Vagina (tissue), 2 donors: Measurements from ENCODE around the gene PRG2. TPM values are rescaled to one million over a fixed set of nuclear protein-coding genes. Genes with fewer than 3 reads are reported as not detected.
"Not testable (repeated sequence)": the region's sequence is repeated elsewhere in the genome, so short reads cannot be mapped to it uniquely, and the experiment has no call there.

ENCODE experiments used
- DNase-seq, 2 donors: peaks; one replicate each; pipeline ENCODE4 v3.0.0-alpha.2; 2017; ENCODE audit errors: extremely low spot score in 2 of 2
- H3K27ac ChIP-seq: fragments of 200-600 bp; sonication (generic); one replicate; pipeline ENCODE4 v1.5.1; 2019
- H3K27me3 ChIP-seq: fragments of 200-600 bp; sonication (generic); one replicate; pipeline ENCODE4 v1.5.1; 2019
- H3K36me3 ChIP-seq, 2 donors: fragments of 200-600 bp; sonication (generic); one replicate each; pipeline ENCODE4 v1.5.1; 2017 to 2019
- H3K4me1 ChIP-seq: fragments of 200-600 bp; sonication (generic); one replicate; pipeline ENCODE4 v1.5.1; 2019
- H3K4me3 ChIP-seq, 2 donors: fragments of 200-600 bp; sonication (generic); 1 replicate in 1 of 2; 2 replicates in 1 of 2; pipeline ENCODE4 v1.5.1; 2016 to 2019
- H3K9me3 ChIP-seq: fragments of 200-600 bp; sonication (generic); one replicate; pipeline ENCODE4 v1.5.1; 2019
- POLR2A ChIP-seq, 2 donors: fragments of 450-650 bp; IDR thresholded peaks; one replicate each; pipeline ENCODE4 v1.6.1; 2017; ENCODE audit warnings: antibody characterized with exemption in 2 of 2, mild to moderate bottlenecking in 2 of 2, moderate library complexity in 2 of 2
- POLR2AphosphoS5 ChIP-seq, 2 donors: sonication (generic); formaldehyde crosslinking; IDR thresholded peaks; one replicate each; pipeline ENCODE4 v1.9.0; 2017; ENCODE audit warnings: antibody characterized with exemption in 2 of 2, mild to moderate bottlenecking in 2 of 2, low read depth in 1 of 2; ENCODE audit not compliant: insufficient read depth in 1 of 2
- intact Hi-C: fragments of 100-400 bp; cut with DNase I; formaldehyde crosslinking; loops from one replicate; pipeline ENCODE4 v1.15.1; 2023
- total RNA-seq: library from RNA; depleted of rRNA; stranded (reverse); fragments of >200 nt; gene quantifications from one replicate; pipeline ENCODE4 v1.2.3, GENCODE V29; 2016
- TF ChIP-seq, protein P1 (sequence below), 3 experiments: fragments of 450-650 bp in 2 of 3; fragments of 200-600 bp in 1 of 3; sonication (generic) in 1 of 3; IDR thresholded peaks; one replicate each; pipeline ENCODE4 v1.5.1; 2017 to 2019; ENCODE audit warnings: antibody characterized with exemption in 3 of 3, mild to moderate bottlenecking in 2 of 3, moderate library complexity in 2 of 3

Gene PRG2
- total RNA-seq, 1 donor from 2014 or later, result not detected

DNA sequence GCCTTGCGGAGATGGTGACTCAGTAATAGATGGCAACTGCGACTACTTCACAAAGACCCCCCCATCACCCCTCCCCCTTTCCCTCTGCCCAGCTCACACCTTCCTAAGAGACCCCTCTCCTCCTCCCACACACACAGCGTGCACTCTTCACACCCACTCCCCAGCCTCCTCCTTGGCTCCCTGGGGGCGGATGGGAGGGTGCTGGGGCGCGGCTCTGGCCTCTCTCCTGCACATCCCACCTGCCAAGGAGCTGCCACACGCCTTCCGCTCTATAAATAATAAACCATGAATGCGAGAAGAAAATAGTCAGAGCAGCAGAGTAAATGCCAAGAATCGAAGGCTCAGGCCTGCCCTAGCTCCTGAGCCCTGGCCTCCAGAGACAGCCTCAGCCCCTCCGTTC is 47.7 kb downstream of the PRG2 start:
- TF ChIP-seq POLR2AphosphoS5 (IDR thresholded peaks at IDR 0.05; ENCODE audit: insufficient read depth in 1 of 2, low read depth in 1 of 2), result no peak
- TF ChIP-seq, protein P1, sequence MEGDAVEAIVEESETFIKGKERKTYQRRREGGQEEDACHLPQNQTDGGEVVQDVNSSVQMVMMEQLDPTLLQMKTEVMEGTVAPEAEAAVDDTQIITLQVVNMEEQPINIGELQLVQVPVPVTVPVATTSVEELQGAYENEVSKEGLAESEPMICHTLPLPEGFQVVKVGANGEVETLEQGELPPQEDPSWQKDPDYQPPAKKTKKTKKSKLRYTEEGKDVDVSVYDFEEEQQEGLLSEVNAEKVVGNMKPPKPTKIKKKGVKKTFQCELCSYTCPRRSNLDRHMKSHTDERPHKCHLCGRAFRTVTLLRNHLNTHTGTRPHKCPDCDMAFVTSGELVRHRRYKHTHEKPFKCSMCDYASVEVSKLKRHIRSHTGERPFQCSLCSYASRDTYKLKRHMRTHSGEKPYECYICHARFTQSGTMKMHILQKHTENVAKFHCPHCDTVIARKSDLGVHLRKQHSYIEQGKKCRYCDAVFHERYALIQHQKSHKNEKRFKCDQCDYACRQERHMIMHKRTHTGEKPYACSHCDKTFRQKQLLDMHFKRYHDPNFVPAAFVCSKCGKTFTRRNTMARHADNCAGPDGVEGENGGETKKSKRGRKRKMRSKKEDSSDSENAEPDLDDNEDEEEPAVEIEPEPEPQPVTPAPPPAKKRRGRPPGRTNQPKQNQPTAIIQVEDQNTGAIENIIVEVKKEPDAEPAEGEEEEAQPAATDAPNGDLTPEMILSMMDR (IDR thresholded peaks at IDR 0.05), result no peak
- no peak for TF ChIP-seq POLR2A (IDR thresholded peaks at IDR 0.05)
- intact Hi-C loops, result loop anchor here (10.0 kb wide), 2 partner anchors 152 to 182 kb away; no protein-coding TSS in a partner anchor
- no peak for DNase-seq
- no peaks in the 10 kb centered on the region for H3K36me3 ChIP-seq
- no peak overlapping the region for H3K4me3 ChIP-seq
- H3K4me1 ChIP-seq, result no peaks in the 10 kb centered on the region
- H3K27ac ChIP-seq, result no peak overlapping the region
- no peaks in the 10 kb centered on the region for H3K27me3 ChIP-seq
- H3K9me3 ChIP-seq, result no peaks in the 10 kb centered on the region

DNA sequence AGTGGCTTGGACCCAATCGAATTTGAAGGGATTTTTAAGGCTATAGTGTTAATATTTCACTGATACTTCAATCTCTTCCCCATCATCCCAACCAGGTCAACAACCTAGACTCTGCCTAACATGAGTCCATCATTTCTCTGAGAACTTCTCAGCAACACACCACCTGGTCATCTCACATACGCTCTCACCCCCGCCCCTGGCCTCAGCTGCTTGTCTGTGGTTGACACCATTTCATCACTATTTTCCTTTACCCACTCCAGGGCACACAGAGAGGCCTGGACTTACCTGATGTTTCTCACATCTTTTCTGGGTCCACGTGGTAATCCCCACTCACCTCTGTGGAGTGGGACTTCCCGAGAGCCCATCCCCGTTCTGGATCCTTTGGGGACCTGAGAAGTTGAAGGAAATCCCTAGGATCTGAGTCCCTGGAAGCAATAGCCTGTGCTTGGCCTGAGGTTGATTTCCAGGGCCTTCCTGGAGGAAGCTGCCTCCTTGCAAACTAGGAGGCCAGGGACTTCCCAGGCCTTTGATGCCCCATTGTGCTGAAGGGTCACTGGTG is 49.1 kb downstream of the PRG2 start:
- Histone ChIP-seq H3K4me1 (peaks cover 4% of the 10 kb centered on the region), H3K27ac (no peak overlapping the region), H3K27me3 (no peaks in the 10 kb centered on the region), H3K36me3 (no peaks in the 10 kb centered on the region), H3K9me3 (no peaks in the 10 kb centered on the region), H3K4me3 (no peak overlapping the region)
- TF ChIP-seq, protein P1 (IDR thresholded peaks at IDR 0.05), result no peak
- TF ChIP-seq POLR2AphosphoS5 (IDR thresholded peaks at IDR 0.05; ENCODE audit: insufficient read depth in 1 of 2, low read depth in 1 of 2), result no peak
- no peak for TF ChIP-seq POLR2A (IDR thresholded peaks at IDR 0.05)
- intact Hi-C loops, result loop anchor here (10.0 kb wide), 2 partner anchors 153 to 183 kb away; no protein-coding TSS in a partner anchor
- DNase-seq, result no peak

DNA sequence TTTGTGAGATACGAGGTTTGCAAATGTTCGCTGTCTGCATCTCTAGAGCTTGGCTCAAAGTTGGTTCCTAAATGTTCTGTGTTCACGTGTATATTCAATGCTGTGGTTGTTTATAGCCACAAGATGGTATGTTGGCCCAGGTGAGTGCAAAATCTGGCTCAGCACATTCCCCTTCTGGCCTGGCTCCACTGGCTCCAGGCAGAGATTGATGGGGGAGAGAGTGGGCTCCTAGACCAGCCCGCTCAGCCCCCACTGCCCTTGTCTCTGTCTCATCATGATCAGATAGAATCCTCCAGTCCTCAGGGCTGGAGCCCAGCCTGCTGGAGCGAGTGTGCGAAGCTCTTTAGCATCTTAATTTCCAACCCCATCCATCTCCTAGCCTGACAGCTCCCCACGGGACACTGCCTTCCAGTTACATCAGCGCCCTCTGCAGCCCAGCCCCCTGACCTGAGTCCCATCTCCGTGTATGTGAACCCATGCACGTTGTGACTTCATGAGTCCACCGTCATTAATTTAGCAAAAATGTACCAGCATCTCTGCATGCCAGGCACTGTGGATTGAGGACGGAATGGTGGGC is 50.3 kb downstream of the PRG2 start:
- no peak for DNase-seq
- TF ChIP-seq POLR2A (IDR thresholded peaks at IDR 0.05) (no peak), POLR2AphosphoS5 (IDR thresholded peaks at IDR 0.05; ENCODE audit: insufficient read depth in 1 of 2, low read depth in 1 of 2) (no peak)
- TF ChIP-seq, protein P1 (IDR thresholded peaks at IDR 0.05), result no peak
- intact Hi-C loops, result loop anchor here (10.0 kb wide), 2 partner anchors 155 to 185 kb away; no protein-coding TSS in a partner anchor
- Histone ChIP-seq H3K27me3 (no peaks in the 10 kb centered on the region), H3K36me3 (no peaks in the 10 kb centered on the region), H3K4me3 (no peak overlapping the region), H3K4me1 (peaks cover 9% of the 10 kb centered on the region), H3K27ac (no peak overlapping the region), H3K9me3 (no peaks in the 10 kb centered on the region)

DNA sequence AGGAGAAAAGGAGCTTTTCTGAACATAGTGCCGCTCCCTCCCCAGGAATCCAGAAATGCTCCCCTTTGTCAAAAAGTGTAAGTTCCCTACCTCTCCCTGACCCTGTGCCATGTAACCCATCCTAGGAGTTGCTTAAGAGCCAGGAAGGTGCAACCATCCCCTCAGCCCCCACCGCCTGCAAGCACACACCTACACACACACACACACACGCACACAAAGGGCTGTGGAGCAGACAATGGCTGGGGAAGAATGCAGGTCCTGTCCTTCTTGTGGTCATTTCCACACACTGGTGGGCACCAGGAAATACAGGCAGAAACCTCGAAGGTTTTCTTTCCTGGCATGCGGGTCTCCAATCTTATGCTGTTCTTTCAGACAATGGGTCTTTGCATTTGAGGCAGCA is 51.1 kb downstream of the PRG2 start:
- Histone ChIP-seq H3K4me3 (no peak overlapping the region), H3K36me3 (no peaks in the 10 kb centered on the region), H3K27ac (no peak overlapping the region), H3K9me3 (no peaks in the 10 kb centered on the region), H3K27me3 (no peaks in the 10 kb centered on the region), H3K4me1 (peaks cover 17% of the 10 kb centered on the region)
- TF ChIP-seq POLR2A (IDR thresholded peaks at IDR 0.05), result no peak
- TF ChIP-seq, protein P1 (IDR thresholded peaks at IDR 0.05), result no peak
- TF ChIP-seq POLR2AphosphoS5 (IDR thresholded peaks at IDR 0.05; ENCODE audit: insufficient read depth in 1 of 2, low read depth in 1 of 2), result no peak
- intact Hi-C loops, result no loop called here
- DNase-seq, result no peak

DNA sequence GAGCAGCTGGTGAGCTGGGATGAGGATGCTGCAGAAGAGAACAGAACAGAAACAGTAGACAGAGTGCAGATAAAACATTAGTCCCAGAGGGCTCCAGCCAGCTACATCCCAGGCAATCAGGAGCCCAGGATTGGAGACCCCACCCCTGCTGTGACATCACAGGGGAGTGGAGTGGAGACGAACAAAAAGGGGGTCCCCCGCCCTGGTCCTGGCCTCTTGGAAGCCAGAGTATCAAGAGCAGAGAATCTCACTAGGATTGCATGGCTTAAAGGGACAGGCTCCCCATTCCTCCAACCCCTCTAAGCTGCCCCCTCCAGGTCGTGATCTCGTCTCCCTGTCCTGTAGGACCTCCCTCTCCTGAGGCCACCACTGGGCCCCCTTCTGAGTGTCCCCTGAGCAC is 52.3 kb downstream of the PRG2 start, which contains the start of gene P2RX3:
Gene P2RX3 (plus strand): TSS at position 211 of the 400 bp plus-strand sequence. CDS start 199 bp downstream, outside the sequence.
- Histone ChIP-seq H3K4me1 (peaks cover 28% of the 10 kb centered on the region), H3K9me3 (no peaks in the 10 kb centered on the region), H3K36me3 (peaks cover 0 to 5% of the 10 kb centered on the region in 2 donors), H3K27ac (no peak within 1 kb of the TSS), H3K27me3 (no peaks in the 10 kb centered on the region), H3K4me3 (no peak within 1 kb of the TSS)
- DNase-seq, result no peak
- intact Hi-C loops, result no loop called here
- TF ChIP-seq POLR2AphosphoS5 (IDR thresholded peaks at IDR 0.05; ENCODE audit: insufficient read depth in 1 of 2, low read depth in 1 of 2) (no peak), POLR2A (IDR thresholded peaks at IDR 0.05) (no peak)
- TF ChIP-seq, protein P1 (IDR thresholded peaks at IDR 0.05), result no peak

DNA sequence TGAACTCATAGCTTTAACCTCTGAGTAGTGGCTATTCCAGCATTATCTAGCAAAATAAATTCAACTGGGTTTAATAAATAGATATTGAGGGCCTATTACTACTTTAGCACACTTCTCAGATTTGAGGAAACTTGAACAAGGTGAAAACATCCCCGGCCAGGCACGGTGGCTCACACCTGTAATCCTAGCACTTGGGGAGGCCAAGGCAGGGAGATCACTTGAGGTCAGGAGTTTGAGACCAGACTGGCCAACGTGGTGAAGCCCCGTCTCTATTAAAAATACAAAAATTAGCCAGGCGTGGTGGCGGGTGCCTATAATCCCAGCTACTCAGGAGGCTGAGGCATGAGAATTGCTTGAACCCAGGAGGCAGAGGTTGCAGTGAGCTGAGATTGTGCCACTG is 53.6 kb downstream of the PRG2 start:
- H3K27me3 ChIP-seq, intact Hi-C loops, H3K9me3 ChIP-seq, H3K27ac ChIP-seq, H3K4me3 ChIP-seq, DNase-seq: not testable (repeated sequence)
- peaks cover 0 to 18% of the 10 kb centered on the region in 2 donors for H3K36me3 ChIP-seq
- H3K4me1 ChIP-seq, result peaks cover 28% of the 10 kb centered on the region
